Measurements from ENCODE around the gene CTIF.

CTIF gene

GRCh38 chr18:48674758-48675351 is 136.0 kb downstream of the CTIF start:
- peaks cover 0 to 5% of the 10 kb centered on the region in 2 donors for H3K9me3 ChIP-seq (ENCODE audit: control insufficient read depth in 2 of 2, low read length in 2 of 2)
- H3K9ac ChIP-seq (ENCODE audit: low read length in 2 of 2): no peak overlapping the region
- no peak overlapping the region for H3K27ac ChIP-seq (ENCODE audit: low read length)
- peak overlapping the region in 1 of 2 donors; percentile 35 for H3K4me3 ChIP-seq (ENCODE audit: low read length in 2 of 2)
- H3K36me3 ChIP-seq (ENCODE audit: control insufficient read depth in 2 of 2, insufficient read depth in 2 of 2, low read length in 2 of 2): peaks cover 13 to 18% of the 10 kb centered on the region in 2 donors
- H3K4me1 ChIP-seq (ENCODE audit: control insufficient read depth, insufficient read depth, low read length): peaks cover 21% of the 10 kb centered on the region
- H3K27me3 ChIP-seq (ENCODE audit: control insufficient read depth in 1 of 2, insufficient read depth in 2 of 2, low read length in 2 of 2): no peaks in the 10 kb centered on the region

GRCh38 chr18:48675352-48675761 is 136.5 kb downstream of the CTIF start:
- Histone ChIP-seq H3K4me3 (ENCODE audit: low read length in 2 of 2) (peak overlapping the region in 1 of 2 donors; percentile 35), H3K4me1 (ENCODE audit: control insufficient read depth, insufficient read depth, low read length) (peaks cover 26% of the 10 kb centered on the region), H3K9me3 (ENCODE audit: control insufficient read depth in 2 of 2, low read length in 2 of 2) (peaks cover 0 to 5% of the 10 kb centered on the region in 2 donors), H3K27ac (ENCODE audit: low read length) (no peak overlapping the region), H3K27me3 (ENCODE audit: control insufficient read depth in 1 of 2, insufficient read depth in 2 of 2, low read length in 2 of 2) (no peaks in the 10 kb centered on the region), H3K9ac (ENCODE audit: low read length in 2 of 2) (no peak overlapping the region), H3K36me3 (ENCODE audit: control insufficient read depth in 2 of 2, insufficient read depth in 2 of 2, low read length in 2 of 2) (peaks cover 13 to 17% of the 10 kb centered on the region in 2 donors)

GRCh38 chr18:48675912-48676311 is 137.1 kb downstream of the CTIF start:
- Histone ChIP-seq H3K27me3 (ENCODE audit: control insufficient read depth in 1 of 2, insufficient read depth in 2 of 2, low read length in 2 of 2) (no peaks in the 10 kb centered on the region), H3K4me1 (ENCODE audit: control insufficient read depth, insufficient read depth, low read length) (peaks cover 29% of the 10 kb centered on the region), H3K9ac (ENCODE audit: low read length in 2 of 2) (no peak overlapping the region), H3K4me3 (ENCODE audit: low read length in 2 of 2) (no peak overlapping the region), H3K9me3 (ENCODE audit: control insufficient read depth in 2 of 2, low read length in 2 of 2) (peaks cover 0 to 5% of the 10 kb centered on the region in 2 donors), H3K27ac (ENCODE audit: low read length) (no peak overlapping the region), H3K36me3 (ENCODE audit: control insufficient read depth in 2 of 2, insufficient read depth in 2 of 2, low read length in 2 of 2) (peaks cover 8 to 11% of the 10 kb centered on the region in 2 donors)

DNA sequence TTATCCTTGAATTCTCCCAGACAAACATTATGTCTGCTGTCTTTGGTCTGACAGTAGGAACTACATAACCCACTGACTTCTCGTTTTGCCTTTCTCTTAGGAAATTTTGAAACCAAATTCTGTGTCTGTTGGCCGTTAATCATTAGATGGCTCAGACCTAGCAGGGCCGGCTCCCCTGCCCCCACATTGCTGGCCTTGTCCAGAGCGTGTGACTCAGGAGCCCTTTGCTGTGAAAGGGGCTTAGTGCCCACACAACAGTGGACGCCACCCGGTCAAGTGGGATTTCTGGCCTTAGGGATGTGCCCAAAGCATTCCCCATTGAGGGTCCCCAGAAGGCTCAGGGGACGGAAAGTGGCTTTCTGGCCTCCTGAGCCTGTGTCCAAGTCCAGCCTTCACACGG is 137.5 kb downstream of the CTIF start:
- H3K9ac ChIP-seq (ENCODE audit: low read length in 2 of 2): no peak overlapping the region

GRCh38 chr18:48676756-48677368 is 138.0 kb downstream of the CTIF start:
- H3K4me3 ChIP-seq (ENCODE audit: low read length in 2 of 2): no peak overlapping the region
- H3K27ac ChIP-seq (ENCODE audit: low read length): no peak overlapping the region
- peaks cover 0 to 5% of the 10 kb centered on the region in 2 donors for H3K36me3 ChIP-seq (ENCODE audit: control insufficient read depth in 2 of 2, insufficient read depth in 2 of 2, low read length in 2 of 2)
- H3K9me3 ChIP-seq (ENCODE audit: control insufficient read depth in 2 of 2, low read length in 2 of 2): no peaks in the 10 kb centered on the region
- peaks cover 29% of the 10 kb centered on the region for H3K4me1 ChIP-seq (ENCODE audit: control insufficient read depth, insufficient read depth, low read length)
- H3K27me3 ChIP-seq (ENCODE audit: control insufficient read depth in 1 of 2, insufficient read depth in 2 of 2, low read length in 2 of 2): no peaks in the 10 kb centered on the region
- no peak overlapping the region for H3K9ac ChIP-seq (ENCODE audit: low read length in 2 of 2)

More for the DNA sequence above, 137.5 kb downstream of the CTIF start:
- Histone ChIP-seq H3K36me3 (ENCODE audit: control insufficient read depth in 2 of 2, insufficient read depth in 2 of 2, low read length in 2 of 2) (peaks cover 4 to 7% of the 10 kb centered on the region in 2 donors), H3K27me3 (ENCODE audit: control insufficient read depth in 1 of 2, insufficient read depth in 2 of 2, low read length in 2 of 2) (no peaks in the 10 kb centered on the region), H3K9me3 (ENCODE audit: control insufficient read depth in 2 of 2, low read length in 2 of 2) (peaks cover 0 to 2% of the 10 kb centered on the region in 2 donors), H3K27ac (ENCODE audit: low read length) (no peak overlapping the region), H3K4me3 (ENCODE audit: low read length in 2 of 2) (no peak overlapping the region), H3K4me1 (ENCODE audit: control insufficient read depth, insufficient read depth, low read length) (peaks cover 29% of the 10 kb centered on the region)

DNA sequence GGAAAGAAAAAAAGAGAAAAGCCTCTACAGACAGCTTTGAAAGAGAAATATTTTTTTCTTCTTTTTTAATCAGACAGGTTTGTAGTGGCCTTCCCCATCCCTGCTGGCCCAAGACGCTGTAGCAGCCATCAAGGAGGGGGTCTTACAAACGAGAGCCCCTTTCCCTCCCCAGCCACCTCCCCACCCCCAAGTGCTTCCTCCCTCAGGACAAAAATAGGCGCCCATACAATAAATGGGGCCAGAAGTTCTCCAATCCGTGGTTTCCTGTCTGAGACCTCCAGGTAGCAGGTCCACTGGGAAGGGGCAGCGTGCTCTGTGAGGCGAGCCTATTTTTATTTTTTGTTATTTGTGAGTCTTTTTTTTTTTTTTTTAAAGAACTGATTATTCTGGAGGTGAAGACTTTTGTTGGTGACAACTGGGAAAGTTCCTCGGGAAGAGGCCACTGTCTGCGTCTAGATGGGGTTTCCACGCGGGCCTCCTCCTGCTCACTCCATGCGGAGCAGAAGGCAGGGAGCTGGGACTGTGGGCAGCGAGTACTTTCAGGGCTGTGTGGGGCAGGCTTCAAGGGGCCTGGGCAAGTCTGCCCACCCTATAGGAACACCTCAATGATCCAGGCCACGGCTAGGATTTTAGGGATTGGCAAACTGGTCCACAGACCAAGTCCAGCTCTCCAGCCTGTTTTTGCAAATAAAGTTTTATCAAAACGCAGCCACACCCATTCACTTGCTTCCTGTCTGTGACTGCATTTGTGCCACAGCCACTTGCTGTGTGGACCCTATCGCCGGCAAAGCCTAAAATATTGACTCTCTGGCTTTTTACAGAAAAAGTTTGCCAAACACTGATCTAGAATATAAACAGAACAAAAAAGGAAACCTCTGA is 139.6 kb downstream of the CTIF start:
- H3K4me1 ChIP-seq (ENCODE audit: control insufficient read depth, insufficient read depth, low read length): peaks cover 29% of the 10 kb centered on the region
- no peak overlapping the region for H3K27ac ChIP-seq (ENCODE audit: low read length)
- no peak overlapping the region for H3K9ac ChIP-seq (ENCODE audit: low read length in 2 of 2)
- H3K4me3 ChIP-seq (ENCODE audit: low read length in 2 of 2): no peak overlapping the region
- no peaks in the 10 kb centered on the region for H3K9me3 ChIP-seq (ENCODE audit: control insufficient read depth in 2 of 2, low read length in 2 of 2)
- H3K36me3 ChIP-seq (ENCODE audit: control insufficient read depth in 2 of 2, insufficient read depth in 2 of 2, low read length in 2 of 2): peaks cover 0 to 4% of the 10 kb centered on the region in 2 donors
- H3K27me3 ChIP-seq (ENCODE audit: control insufficient read depth in 1 of 2, insufficient read depth in 2 of 2, low read length in 2 of 2): no peaks in the 10 kb centered on the region

GRCh38 chr18:48679236-48679635 is 140.4 kb downstream of the CTIF start:
- Histone ChIP-seq H3K9me3 (ENCODE audit: control insufficient read depth in 2 of 2, low read length in 2 of 2) (no peaks in the 10 kb centered on the region), H3K4me1 (ENCODE audit: control insufficient read depth, insufficient read depth, low read length) (peaks cover 29% of the 10 kb centered on the region), H3K9ac (ENCODE audit: low read length in 2 of 2) (no peak overlapping the region), H3K27me3 (ENCODE audit: control insufficient read depth in 1 of 2, insufficient read depth in 2 of 2, low read length in 2 of 2) (no peaks in the 10 kb centered on the region), H3K36me3 (ENCODE audit: control insufficient read depth in 2 of 2, insufficient read depth in 2 of 2, low read length in 2 of 2) (peaks cover 0 to 4% of the 10 kb centered on the region in 2 donors), H3K4me3 (ENCODE audit: low read length in 2 of 2) (no peak overlapping the region), H3K27ac (ENCODE audit: low read length) (no peak overlapping the region)

DNA sequence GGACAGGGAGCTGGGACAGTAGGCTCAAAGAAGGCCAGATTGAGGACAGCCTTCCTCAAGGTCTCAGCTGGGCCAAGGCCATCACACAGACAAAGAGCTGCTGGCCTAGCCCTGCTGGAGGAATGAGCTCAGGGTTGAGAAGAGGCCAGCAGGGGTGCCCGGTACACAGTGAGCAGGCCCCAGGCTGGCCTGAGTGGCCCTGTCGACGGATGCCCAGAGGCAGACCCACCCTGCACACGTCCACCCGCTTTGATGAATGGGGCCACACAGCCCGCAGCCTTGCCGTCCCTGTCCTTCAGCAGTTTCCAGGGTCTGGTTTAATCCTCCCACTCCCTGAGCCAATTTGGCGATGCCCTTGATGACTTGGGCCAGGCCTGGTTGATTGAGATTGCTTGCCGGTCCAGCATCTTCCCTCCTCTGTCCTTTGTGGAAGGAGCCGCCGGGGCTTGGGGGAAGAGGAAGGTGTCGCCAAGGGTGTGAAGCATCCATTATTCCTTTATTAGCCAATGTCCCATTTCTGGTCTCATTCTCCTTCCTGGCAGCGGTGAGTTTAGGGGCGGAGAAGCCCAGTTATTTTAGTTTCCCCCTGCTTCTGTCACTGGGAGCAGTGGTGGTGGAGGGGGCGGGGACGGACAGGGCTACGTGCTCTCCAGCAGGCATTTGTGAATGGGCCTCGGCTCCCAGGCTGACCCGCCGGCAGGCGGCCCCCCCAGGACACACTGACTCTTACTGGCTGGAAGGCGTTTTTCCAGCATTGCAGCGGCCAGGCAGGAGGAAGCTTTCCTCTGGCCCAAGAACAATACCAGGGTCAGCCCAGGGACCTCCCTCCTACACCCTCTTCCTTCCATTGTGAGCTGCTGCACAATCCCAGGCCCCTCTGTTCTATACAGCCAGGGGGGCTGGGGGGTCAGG is 141.8 kb downstream of the CTIF start:
- Histone ChIP-seq H3K9me3 (ENCODE audit: control insufficient read depth in 2 of 2, low read length in 2 of 2) (no peaks in the 10 kb centered on the region), H3K9ac (ENCODE audit: low read length in 2 of 2) (no peak overlapping the region), H3K36me3 (ENCODE audit: control insufficient read depth in 2 of 2, insufficient read depth in 2 of 2, low read length in 2 of 2) (peaks cover 0 to 2% of the 10 kb centered on the region in 2 donors), H3K27me3 (ENCODE audit: control insufficient read depth in 1 of 2, insufficient read depth in 2 of 2, low read length in 2 of 2) (no peaks in the 10 kb centered on the region), H3K27ac (ENCODE audit: low read length) (peak overlapping the region; percentile 55), H3K4me1 (ENCODE audit: control insufficient read depth, insufficient read depth, low read length) (peaks cover 18% of the 10 kb centered on the region), H3K4me3 (ENCODE audit: low read length in 2 of 2) (no peak overlapping the region)

DNA sequence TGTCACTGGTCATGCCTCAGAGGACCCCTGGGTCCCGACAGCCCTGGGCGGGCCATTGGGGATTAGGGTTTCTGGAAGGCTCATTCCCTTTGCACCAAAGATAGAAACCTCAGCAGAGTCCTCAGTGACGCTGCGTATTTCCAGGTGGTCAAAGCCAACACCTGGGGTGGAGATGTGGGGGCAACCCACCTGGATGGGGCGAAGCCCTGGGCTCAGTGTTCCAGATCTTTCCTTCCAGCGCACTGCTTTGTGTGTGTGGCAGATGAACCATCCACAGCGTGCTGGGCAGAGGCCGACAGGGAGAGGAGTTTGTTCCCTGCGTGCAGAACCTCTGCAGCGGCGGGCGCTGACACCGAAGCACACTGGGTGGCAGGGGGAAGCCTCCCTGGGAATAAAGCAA is 143.9 kb downstream of the CTIF start:
- Histone ChIP-seq H3K36me3 (ENCODE audit: control insufficient read depth in 2 of 2, insufficient read depth in 2 of 2, low read length in 2 of 2) (peaks cover 5 to 7% of the 10 kb centered on the region in 2 donors), H3K9me3 (ENCODE audit: control insufficient read depth in 2 of 2, low read length in 2 of 2) (no peaks in the 10 kb centered on the region), H3K27ac (ENCODE audit: low read length) (no peak overlapping the region), H3K9ac (ENCODE audit: low read length in 2 of 2) (no peak overlapping the region), H3K4me1 (ENCODE audit: control insufficient read depth, insufficient read depth, low read length) (peaks cover 17% of the 10 kb centered on the region), H3K4me3 (ENCODE audit: low read length in 2 of 2) (no peak overlapping the region), H3K27me3 (ENCODE audit: control insufficient read depth in 1 of 2, insufficient read depth in 2 of 2, low read length in 2 of 2) (no peaks in the 10 kb centered on the region)

- Histone ChIP-seq H3K4me3 (ENCODE audit: low read length in 2 of 2) (no peak overlapping the region), H3K27ac (ENCODE audit: low read length) (no peak overlapping the region)
These were observed 144.4 kb downstream of the CTIF start for GRCh38 chr18:48683197-48683596.

More at GRCh38 chr18:48683197-48683596, 144.4 kb downstream of the CTIF start:
- H3K27me3 ChIP-seq (ENCODE audit: control insufficient read depth in 1 of 2, insufficient read depth in 2 of 2, low read length in 2 of 2): no peaks in the 10 kb centered on the region
- no peaks in the 10 kb centered on the region for H3K9me3 ChIP-seq (ENCODE audit: control insufficient read depth in 2 of 2, low read length in 2 of 2)
- H3K36me3 ChIP-seq (ENCODE audit: control insufficient read depth in 2 of 2, insufficient read depth in 2 of 2, low read length in 2 of 2): peaks cover 6 to 11% of the 10 kb centered on the region in 2 donors
- H3K9ac ChIP-seq (ENCODE audit: low read length in 2 of 2): no peak overlapping the region
- H3K4me1 ChIP-seq (ENCODE audit: control insufficient read depth, insufficient read depth, low read length): peaks cover 17% of the 10 kb centered on the region

Measured in stomach smooth muscle (tissue), 2 donors.